HCT116 (cell line): ENCODE data around the gene ABRACL. TPM values are rescaled to one million over a fixed set of nuclear protein-coding genes. Genes with fewer than 3 reads are reported as not detected.

ENCODE experiments used
- ATAC-seq: fragments of 200-7000 bp; cut with Tn5 transposase; 2 replicates; pipeline ENCODE4 v1.9.1; 2020; ENCODE audit warnings: mild to moderate bottlenecking, moderate library complexity
- BruUV-seq: library from RNA; stranded (reverse); fragments of 400-500 nt; replicated peaks from 2 replicates; lab custom pipeline; 2021; lab: Mats Ljungman, UMichigan
- CTCF ChIA-PET: fragments of 300-600 bp; sonication (Branson Sonifier 250); formaldehyde crosslinking; loops from one replicate; lab custom pipeline; 2021; ENCODE audit warnings: antibody characterized with exemption; lab: Charles Lee
- POLR2A ChIA-PET: fragments of 300-600, 350-600 bp; sonication (Branson Sonifier 250); formaldehyde crosslinking; loops from one replicate; lab custom pipeline; 2021; ENCODE audit warnings: antibody characterized with exemption; lab: Charles Lee
- RAD21 ChIA-PET, 2 experiments: fragments of 300-600 bp; sonication (Branson Sonifier 250); formaldehyde crosslinking; loops; one replicate each; lab custom pipeline; 2023; ENCODE audit warnings: low total read pairs in 2 of 2; ENCODE audit not compliant: uncharacterized antibody in 2 of 2, unreplicated experiment in 2 of 2, low non-redundant PET in 1 of 2; lab: Charles Lee
- DNase-seq: peaks from one replicate; pipeline ENCODE4 v3.0.0-alpha.2; 2010; ENCODE audit warnings: low read depth, low spot score
- H2AFZ ChIP-seq: fragments of 200-600 bp; shearing (Covaris generic), sonication (generic); 2 replicates; pipeline ENCODE4 v1.6.1; 2017; ENCODE audit warnings: low read depth, mixed run types, mixed read lengths, antibody characterized with exemption, low read length; ENCODE audit not compliant: poor library complexity, severe bottlenecking
- H3K27ac ChIP-seq: 2 replicates; pipeline ENCODE4 v1.5.1; 2012; ENCODE audit warnings: low read depth, low read length
- H3K27me3 ChIP-seq: fragments of 200-600 bp; sonication (generic); 2 replicates; pipeline ENCODE4 v1.6.1; 2016; ENCODE audit warnings: mixed run types, low read length, mixed read lengths; ENCODE audit not compliant: insufficient read depth
- H3K36me3 ChIP-seq, 2 experiments: fragments of 200-500 bp in 1 of 2; fragments of 200-600 bp in 1 of 2; sonication (Bioruptor generic) in 1 of 2; sonication (generic) in 1 of 2; 2 replicates each; pipeline versions ENCODE4 v1.5.1 to v1.6.1; 2014 to 2016; ENCODE audit warnings: low read length in 2 of 2, inconsistent platforms in 1 of 2, mixed read lengths in 1 of 2, mixed run types in 1 of 2; ENCODE audit not compliant: insufficient read depth in 2 of 2, control insufficient read depth in 1 of 2
- H3K4me1 ChIP-seq, 2 experiments: fragments of 200-600 bp in 1 of 2; sonication (generic) in 1 of 2; 2 replicates each; pipeline versions ENCODE4 v1.5.1 to v1.6.1; 2012 to 2017; ENCODE audit warnings: low read length in 2 of 2, inconsistent platforms in 1 of 2, mild to moderate bottlenecking in 1 of 2, mixed read lengths in 1 of 2, mixed run types in 1 of 2, moderate library complexity in 1 of 2; ENCODE audit not compliant: insufficient read depth in 2 of 2, control insufficient read depth in 1 of 2
- H3K4me2 ChIP-seq: fragments of 200-600 bp; sonication (generic); 2 replicates; pipeline ENCODE4 v1.6.1; 2017; ENCODE audit warnings: mixed run types, low read length, mixed read lengths
- H3K4me3 ChIP-seq, 2 experiments: fragments of 200-600 bp in 1 of 2; sonication (generic) in 1 of 2; replicated peaks in 1 of 2; 2 replicates each; pipeline ENCODE4 v1.5.1; 2011 to 2016; ENCODE audit warnings: low read length in 2 of 2, control low read depth in 1 of 2, low read depth in 1 of 2, mild to moderate bottlenecking in 1 of 2, mixed read lengths in 1 of 2, mixed run types in 1 of 2
- H3K79me2 ChIP-seq: fragments of 200-600 bp; sonication (generic); 2 replicates; pipeline ENCODE4 v1.6.1; 2017; ENCODE audit warnings: mild to moderate bottlenecking, mixed run types, low read length, moderate library complexity, mixed read lengths; ENCODE audit not compliant: insufficient read depth
- H3K9ac ChIP-seq: fragments of 200-600 bp; sonication (generic); 2 replicates; pipeline ENCODE4 v1.6.1; 2016; ENCODE audit warnings: low read length, mixed read lengths
- H3K9me2 ChIP-seq: fragments of 200-600 bp; sonication (generic), shearing (Covaris generic); 2 replicates; pipeline ENCODE4 v1.6.1; 2017; ENCODE audit warnings: mixed run types, mild to moderate bottlenecking, moderate library complexity; ENCODE audit not compliant: insufficient read depth
- H3K9me3 ChIP-seq, 2 experiments: fragments of 200-500 bp in 1 of 2; fragments of 200-600 bp in 1 of 2; sonication (Bioruptor generic) in 1 of 2; sonication (generic) in 1 of 2; 2 replicates each; pipeline ENCODE4 v1.6.1; 2014 to 2017; ENCODE audit warnings: low read length in 2 of 2, mixed read lengths in 2 of 2, inconsistent platforms in 1 of 2, low read depth in 1 of 2, mild to moderate bottlenecking in 1 of 2, mixed run types in 1 of 2, moderate library complexity in 1 of 2; ENCODE audit not compliant: control insufficient read depth in 1 of 2, insufficient read depth in 1 of 2
- H4K20me1 ChIP-seq: fragments of 200-600 bp; sonication (generic), shearing (Covaris generic); 2 replicates; pipeline ENCODE4 v1.6.1; 2017; ENCODE audit warnings: mixed run types, mild to moderate bottlenecking, moderate library complexity; ENCODE audit not compliant: insufficient read depth
- ATF3 ChIP-seq: IDR thresholded peaks from 2 replicates; pipeline ENCODE4 v1.6.1; 2012
- CBX3 ChIP-seq: IDR thresholded peaks from 2 replicates; pipeline ENCODE4 v1.6.1; 2012; ENCODE audit warnings: low read depth
- EGR1 ChIP-seq: IDR thresholded peaks from 2 replicates; pipeline ENCODE4 v1.6.1; 2012; ENCODE audit warnings: low read depth
- FOSL1 ChIP-seq: IDR thresholded peaks from 2 replicates; pipeline ENCODE4 v1.6.1; 2012; ENCODE audit warnings: low read depth
- JUND ChIP-seq: IDR thresholded peaks from 2 replicates; pipeline ENCODE4 v1.6.1; 2012
- MAX ChIP-seq: IDR thresholded peaks from 2 replicates; pipeline ENCODE4 v1.6.1; 2012
- POLR2A ChIP-seq: IDR thresholded peaks from 2 replicates; pipeline ENCODE4 v1.7.0; 2011; ENCODE audit warnings: borderline replicate concordance; ENCODE audit not compliant: insufficient read depth, insufficient read length; ENCODE audit errors: extremely low read depth
- POLR2AphosphoS5 ChIP-seq: IDR thresholded peaks from 2 replicates; pipeline ENCODE4 v1.6.1; 2011; ENCODE audit warnings: mild to moderate bottlenecking, low read depth, low read length, moderate library complexity
- RAD21 ChIP-seq: IDR thresholded peaks from 2 replicates; pipeline ENCODE4 v1.6.1; 2012; ENCODE audit warnings: low read depth, mild to moderate bottlenecking
- SIN3A ChIP-seq: IDR thresholded peaks from 2 replicates; pipeline ENCODE4 v1.6.1; 2012; ENCODE audit warnings: low read depth
- SP1 ChIP-seq: IDR thresholded peaks from 2 replicates; pipeline ENCODE4 v1.6.1; 2012; ENCODE audit warnings: low read depth
- SRF ChIP-seq: IDR thresholded peaks from 2 replicates; pipeline ENCODE4 v1.6.1; 2012; ENCODE audit warnings: low read depth
- TCF7L2 ChIP-seq: IDR thresholded peaks from 2 replicates; pipeline ENCODE4 v1.7.0; 2011; ENCODE audit warnings: borderline replicate concordance, inconsistent platforms; ENCODE audit not compliant: insufficient read depth, insufficient read length; ENCODE audit errors: extremely low read depth
- YY1 ChIP-seq: IDR thresholded peaks from 2 replicates; pipeline ENCODE4 v1.6.1; 2011; ENCODE audit warnings: low read length, low read depth, moderate library complexity, mild to moderate bottlenecking; ENCODE audit not compliant: insufficient replicate concordance; ENCODE audit errors: extremely low read depth
- intact Hi-C: fragments of 100-400 bp; cut with micrococcal nuclease; formaldehyde crosslinking; loops from 2 replicates; pipeline ENCODE4 v1.10.0; 2022
- total RNA-seq: library from RNA; stranded (reverse); gene quantifications from one replicate; pipeline ENCODE4 v1.2.1, GENCODE V29; 2021; ENCODE audit not compliant: unreplicated experiment
- TF ChIP-seq, protein P1 (sequence below): IDR thresholded peaks from 2 replicates; pipeline ENCODE4 v1.6.1; 2011; ENCODE audit warnings: mild to moderate bottlenecking, low read length, moderate library complexity; ENCODE audit not compliant: insufficient replicate concordance; ENCODE audit errors: extremely low read depth
- TF ChIP-seq, protein P2 (sequence below): IDR thresholded peaks from 2 replicates; pipeline ENCODE4 v1.6.1; 2012; ENCODE audit warnings: low read depth

ABRACL gene
- total RNA-seq, 1 experiment from 2014 or later = 47.4 TPM

GRCh38 chr6:139073118-139073517, 44.6 kb downstream of the ABRACL start:
- POLR2A ChIA-PET = no interaction called here
- CTCF ChIA-PET = no interaction called here
- no peaks in the 10 kb centered on the region for H3K36me3 ChIP-seq
- intact Hi-C loops = no loop called here
- no peaks in the 10 kb centered on the region for H4K20me1 ChIP-seq
- no peak overlapping the region for H3K4me2 ChIP-seq
- H3K79me2 ChIP-seq = no peaks in the 10 kb centered on the region
- no peak overlapping the region for H3K9ac ChIP-seq
- RAD21 ChIA-PET = no interaction called here
- H3K4me3 ChIP-seq = no peak overlapping the region
- BruUV-seq = no TSS peak
- H3K9me2 ChIP-seq = no peaks in the 10 kb centered on the region
- H3K27me3 ChIP-seq = no peaks in the 10 kb centered on the region
- DNase-seq (no peak), ATAC-seq (no peak)
- no peak overlapping the region for H2AFZ ChIP-seq
- TF ChIP-seq POLR2A = no peak
- TF ChIP-seq, protein P1, sequence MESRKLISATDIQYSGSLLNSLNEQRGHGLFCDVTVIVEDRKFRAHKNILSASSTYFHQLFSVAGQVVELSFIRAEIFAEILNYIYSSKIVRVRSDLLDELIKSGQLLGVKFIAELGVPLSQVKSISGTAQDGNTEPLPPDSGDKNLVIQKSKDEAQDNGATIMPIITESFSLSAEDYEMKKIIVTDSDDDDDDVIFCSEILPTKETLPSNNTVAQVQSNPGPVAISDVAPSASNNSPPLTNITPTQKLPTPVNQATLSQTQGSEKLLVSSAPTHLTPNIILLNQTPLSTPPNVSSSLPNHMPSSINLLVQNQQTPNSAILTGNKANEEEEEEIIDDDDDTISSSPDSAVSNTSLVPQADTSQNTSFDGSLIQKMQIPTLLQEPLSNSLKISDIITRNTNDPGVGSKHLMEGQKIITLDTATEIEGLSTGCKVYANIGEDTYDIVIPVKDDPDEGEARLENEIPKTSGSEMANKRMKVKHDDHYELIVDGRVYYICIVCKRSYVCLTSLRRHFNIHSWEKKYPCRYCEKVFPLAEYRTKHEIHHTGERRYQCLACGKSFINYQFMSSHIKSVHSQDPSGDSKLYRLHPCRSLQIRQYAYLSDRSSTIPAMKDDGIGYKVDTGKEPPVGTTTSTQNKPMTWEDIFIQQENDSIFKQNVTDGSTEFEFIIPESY = no peak
- no peaks in the 10 kb centered on the region for H3K4me1 ChIP-seq
- H3K27ac ChIP-seq = no peak overlapping the region
- H3K9me3 ChIP-seq = no peaks in the 10 kb centered on the region

DNA sequence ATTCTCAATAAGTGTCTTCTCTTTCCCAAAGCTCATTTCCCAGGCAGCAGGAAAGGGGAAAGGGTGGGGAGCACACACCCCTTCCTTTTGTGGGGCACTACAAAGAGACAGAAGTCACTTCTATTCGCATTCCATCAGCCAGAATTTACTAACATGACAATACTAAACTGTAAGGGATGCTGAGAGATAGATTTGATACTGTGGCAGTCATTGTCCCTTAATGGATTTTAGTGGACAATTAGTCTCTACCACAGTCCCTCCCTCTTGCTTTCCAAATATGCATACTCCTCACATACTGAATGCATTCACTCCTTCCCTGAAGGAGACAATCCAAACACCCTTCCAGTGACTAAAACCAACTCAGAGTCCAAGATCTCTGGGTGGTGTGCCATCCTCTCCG, 50.5 kb downstream of the ABRACL start:
- no peaks in the 10 kb centered on the region for H3K36me3 ChIP-seq
- CTCF ChIA-PET = no interaction called here
- no peak overlapping the region for H3K4me2 ChIP-seq
- H4K20me1 ChIP-seq = no peaks in the 10 kb centered on the region
- no peaks in the 10 kb centered on the region for H3K79me2 ChIP-seq
- intact Hi-C loops = no loop called here
- RAD21 ChIA-PET = no interaction called here
- H3K9me2 ChIP-seq = no peaks in the 10 kb centered on the region
- H3K27ac ChIP-seq = no peak overlapping the region
- peaks cover 0 to 12% of the 10 kb centered on the region in 2 experiments; a peak in 2 of 4 replicates for H3K4me1 ChIP-seq
- no peak overlapping the region for H2AFZ ChIP-seq
- no TSS peak for BruUV-seq
- H3K9me3 ChIP-seq = no peaks in the 10 kb centered on the region
- H3K4me3 ChIP-seq = no peak overlapping the region
- DNase-seq (no peak), ATAC-seq (no peak)
- H3K27me3 ChIP-seq = no peaks in the 10 kb centered on the region
- H3K9ac ChIP-seq = no peak overlapping the region
- POLR2A ChIA-PET = no interaction called here
- TF ChIP-seq SP1 = no peak
- no peak for TF ChIP-seq ATF3
- TF ChIP-seq CBX3 = no peak
- TF ChIP-seq YY1 = no peak
- TF ChIP-seq POLR2AphosphoS5 = no peak
- TF ChIP-seq, protein P2, sequence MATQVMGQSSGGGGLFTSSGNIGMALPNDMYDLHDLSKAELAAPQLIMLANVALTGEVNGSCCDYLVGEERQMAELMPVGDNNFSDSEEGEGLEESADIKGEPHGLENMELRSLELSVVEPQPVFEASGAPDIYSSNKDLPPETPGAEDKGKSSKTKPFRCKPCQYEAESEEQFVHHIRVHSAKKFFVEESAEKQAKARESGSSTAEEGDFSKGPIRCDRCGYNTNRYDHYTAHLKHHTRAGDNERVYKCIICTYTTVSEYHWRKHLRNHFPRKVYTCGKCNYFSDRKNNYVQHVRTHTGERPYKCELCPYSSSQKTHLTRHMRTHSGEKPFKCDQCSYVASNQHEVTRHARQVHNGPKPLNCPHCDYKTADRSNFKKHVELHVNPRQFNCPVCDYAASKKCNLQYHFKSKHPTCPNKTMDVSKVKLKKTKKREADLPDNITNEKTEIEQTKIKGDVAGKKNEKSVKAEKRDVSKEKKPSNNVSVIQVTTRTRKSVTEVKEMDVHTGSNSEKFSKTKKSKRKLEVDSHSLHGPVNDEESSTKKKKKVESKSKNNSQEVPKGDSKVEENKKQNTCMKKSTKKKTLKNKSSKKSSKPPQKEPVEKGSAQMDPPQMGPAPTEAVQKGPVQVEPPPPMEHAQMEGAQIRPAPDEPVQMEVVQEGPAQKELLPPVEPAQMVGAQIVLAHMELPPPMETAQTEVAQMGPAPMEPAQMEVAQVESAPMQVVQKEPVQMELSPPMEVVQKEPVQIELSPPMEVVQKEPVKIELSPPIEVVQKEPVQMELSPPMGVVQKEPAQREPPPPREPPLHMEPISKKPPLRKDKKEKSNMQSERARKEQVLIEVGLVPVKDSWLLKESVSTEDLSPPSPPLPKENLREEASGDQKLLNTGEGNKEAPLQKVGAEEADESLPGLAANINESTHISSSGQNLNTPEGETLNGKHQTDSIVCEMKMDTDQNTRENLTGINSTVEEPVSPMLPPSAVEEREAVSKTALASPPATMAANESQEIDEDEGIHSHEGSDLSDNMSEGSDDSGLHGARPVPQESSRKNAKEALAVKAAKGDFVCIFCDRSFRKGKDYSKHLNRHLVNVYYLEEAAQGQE = no peak
- no peak for TF ChIP-seq RAD21
- TF ChIP-seq TCF7L2 = no peak
- TF ChIP-seq FOSL1 = no peak
- TF ChIP-seq EGR1 = no peak
- TF ChIP-seq SIN3A = no peak
- TF ChIP-seq SRF = no peak
- TF ChIP-seq JUND = no peak
- no peak for TF ChIP-seq MAX
